ENCODE results near the gene IQSEC1. TPM values are rescaled to one million over a fixed set of nuclear protein-coding genes. Genes with fewer than 3 reads are reported as not detected.

Gene IQSEC1
- total and polyA plus RNA-seq, 9 of the 15 experiments (the other 6 are each of a cell fraction or from before 2014, with no cell fraction given), result 0.56 to 39.0 (median 6.8) TPM

DNA sequence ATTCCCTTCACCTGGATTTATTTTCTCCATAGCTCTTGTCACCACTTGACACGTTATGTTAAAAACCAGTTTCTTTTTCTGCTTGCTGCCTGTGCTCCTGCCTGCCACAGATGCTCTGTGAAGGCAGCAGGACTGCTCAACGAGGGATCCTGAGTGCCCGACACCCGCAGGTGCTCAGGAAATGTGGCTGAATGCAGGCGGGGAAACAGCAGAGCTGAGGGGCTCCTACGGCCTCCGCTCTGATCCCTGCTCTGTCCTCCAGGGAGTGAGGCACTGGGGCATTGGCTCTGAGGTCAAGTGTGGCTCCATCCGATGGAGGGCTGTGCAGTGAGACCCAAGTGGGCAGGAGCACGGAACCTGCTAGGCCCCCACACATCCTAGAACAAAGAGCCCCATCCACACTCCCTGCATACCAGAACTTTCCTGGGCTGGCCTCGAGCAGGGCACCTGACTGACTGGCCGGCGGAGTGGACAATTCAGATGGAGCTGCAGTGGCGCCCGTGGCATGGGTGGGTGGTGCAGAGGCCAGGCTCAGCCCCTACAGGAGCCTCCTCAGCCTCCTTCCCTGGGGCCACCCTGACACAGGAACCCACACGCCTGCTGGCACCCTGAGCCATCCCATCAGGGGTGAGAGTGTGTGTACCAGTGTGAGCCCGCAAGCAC lies 27.9 kb downstream of the IQSEC1 start:
- no peak for TF ChIP-seq SRSF7 (optimal IDR thresholded peaks at IDR 0.05; ENCODE audit: low read depth, low read length)
- FAIRE-seq (no peak), ATAC-seq (no peak), DNase-seq (ENCODE audit: extremely low read depth in 1 of 4, low spot score in 3 of 4) (no peak)
- ChIA-PET CTCF (ENCODE audit: low intra/inter-chr PET ratio) (interaction anchor here (0.6 kb wide), 1 partner anchor 169 kb away, joined by 3 read pairs; no protein-coding TSS in a partner anchor), POLR2A (no interaction called here)
- Histone ChIP-seq H3K4me2 (ENCODE audit: insufficient read depth, low read length) (no peak overlapping the region), H4K20me1 (replicated peaks; ENCODE audit: control insufficient read depth, insufficient read depth, low read length) (peaks cover 6% of the 10 kb centered on the region; the same call in 1 of the 2 replicates), H3K27me3 (ENCODE audit: control insufficient read depth in 2 of 2, insufficient read depth in 2 of 2, low read length in 2 of 2) (peaks cover 54 to 96% of the 10 kb centered on the region in 2 experiments), H3K27ac (ENCODE audit: extremely low read depth, low read depth, low read length) (no peak overlapping the region), H3K79me2 (ENCODE audit: control insufficient read depth, insufficient read depth, low read length) (no peaks in the 10 kb centered on the region), H3K9me3 (replicated peaks; ENCODE audit: control insufficient read depth, insufficient read depth, low read depth, low read length) (no peaks in the 10 kb centered on the region; the same call in 1 of the 2 replicates), H3K36me3 (ENCODE audit: control insufficient read depth, insufficient read depth, low read length) (no peaks in the 10 kb centered on the region), H3K4me1 (replicated peaks in 1 of 2; ENCODE audit: control insufficient read depth in 2 of 2, insufficient read depth in 2 of 2, low read length in 2 of 2) (peaks cover 4 to 45% of the 10 kb centered on the region in 2 experiments; a peak in 4 of 5 replicates), H3K9ac (ENCODE audit: insufficient read depth in 1 of 2, low read depth in 2 of 2, low read length in 2 of 2) (0 out of 4 replicates have a peak overlapping the region, but pooled peaks of 1 of the 2 experiments have one; percentile 17), H3K4me3 (no peak overlapping the region), H3K9me1 (ENCODE audit: control insufficient read depth, insufficient read depth, low read length) (no peaks in the 10 kb centered on the region), H2AFZ (ENCODE audit: low read depth, low read length) (no peak overlapping the region)
- WGBS (ENCODE audit: insufficient coverage, low coverage, missing lambda C conversion rate), result 3% methylated on average over 14 of the region's 16 CpGs
- no TSS peak for BruUV-seq (replicated peaks)
- in situ Hi-C loops (cut with MboI) (no loop called here), intact Hi-C loops (cut with micrococcal nuclease) (no loop called here)

DNA sequence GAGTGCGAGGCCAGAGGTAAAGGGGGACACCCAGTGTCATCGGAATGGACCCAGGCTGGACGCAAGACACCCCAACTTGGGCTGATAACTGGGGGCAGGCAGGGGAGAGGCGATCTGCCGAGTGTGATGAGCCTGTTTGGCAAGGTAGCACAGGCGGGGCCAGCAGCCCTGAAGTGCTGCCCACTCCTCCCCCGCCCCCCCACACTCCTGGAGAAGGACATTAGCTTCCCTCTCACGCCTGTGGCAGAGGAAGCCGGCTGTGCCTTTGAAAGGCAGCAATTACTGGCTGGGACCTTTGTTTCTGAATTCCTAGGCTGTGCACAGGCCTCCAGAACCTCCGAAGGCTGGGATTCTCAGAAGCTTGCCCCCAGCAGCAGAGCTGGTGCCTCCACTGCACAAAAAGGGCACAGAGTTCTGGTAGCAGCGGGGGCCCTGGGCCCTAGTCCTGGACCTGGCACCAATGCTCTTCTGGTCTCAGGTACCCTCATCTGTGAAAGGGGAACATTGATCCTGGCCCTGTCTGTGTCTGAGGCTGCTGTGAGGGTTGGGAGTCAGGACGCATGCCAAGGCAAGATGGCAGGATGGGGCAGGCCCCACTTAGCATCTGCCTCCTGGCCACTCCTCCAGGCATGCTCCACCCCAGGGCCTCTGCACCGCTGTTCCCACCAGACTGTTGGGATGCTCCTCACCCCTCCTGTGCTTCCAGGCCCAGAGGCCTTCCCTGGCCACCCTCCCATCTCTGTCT lies 28.6 kb downstream of the IQSEC1 start:
- peak overlapping the region in 1 of 2 experiments; percentile 26; a peak in 1 of 4 replicates for H3K9ac ChIP-seq (ENCODE audit: insufficient read depth in 1 of 2, low read depth in 2 of 2, low read length in 2 of 2)
- DNase-seq (ENCODE audit: extremely low read depth in 1 of 4, low spot score in 3 of 4), result no peak
- no TSS peak for BruUV-seq (replicated peaks)
- H3K4me1 ChIP-seq (replicated peaks in 1 of 2; ENCODE audit: control insufficient read depth in 2 of 2, insufficient read depth in 2 of 2, low read length in 2 of 2), result peaks cover 6 to 49% of the 10 kb centered on the region in 2 experiments; a peak in 4 of 5 replicates
- H3K36me3 ChIP-seq (ENCODE audit: control insufficient read depth, insufficient read depth, low read length), result no peaks in the 10 kb centered on the region
- H3K4me2 ChIP-seq (ENCODE audit: insufficient read depth, low read length), result no peak overlapping the region
- H2AFZ ChIP-seq (ENCODE audit: low read depth, low read length), result no peak overlapping the region
- in situ Hi-C loops (cut with MboI) (no loop called here), intact Hi-C loops (cut with micrococcal nuclease) (no loop called here)
- H3K27me3 ChIP-seq (ENCODE audit: control insufficient read depth in 2 of 2, insufficient read depth in 2 of 2, low read length in 2 of 2), result peaks cover 56 to 95% of the 10 kb centered on the region in 2 experiments
- H3K79me2 ChIP-seq (ENCODE audit: control insufficient read depth, insufficient read depth, low read length), result no peaks in the 10 kb centered on the region
- 6% methylated on average over 13 of the region's 13 CpGs for whole genome bisulfite sequencing (ENCODE audit: insufficient coverage, low coverage, missing lambda C conversion rate)
- ATAC-seq, result no peak
- H3K27ac ChIP-seq (ENCODE audit: extremely low read depth, low read depth, low read length), result no peak overlapping the region
- peaks cover 6% of the 10 kb centered on the region; the same call in 1 of the 2 replicates for H4K20me1 ChIP-seq (replicated peaks; ENCODE audit: control insufficient read depth, insufficient read depth, low read length)
- H3K4me3 ChIP-seq, result no peak overlapping the region
- no peaks in the 10 kb centered on the region; the same call in 1 of the 2 replicates for H3K9me3 ChIP-seq (replicated peaks; ENCODE audit: control insufficient read depth, insufficient read depth, low read depth, low read length)
- H3K9me1 ChIP-seq (ENCODE audit: control insufficient read depth, insufficient read depth, low read length), result no peaks in the 10 kb centered on the region
- ChIA-PET CTCF (ENCODE audit: low intra/inter-chr PET ratio) (no interaction called here), POLR2A (interaction anchor here (0.6 kb wide), 2 partner anchors 10 to 31 kb away, joined by 3 to 4 read pairs; no protein-coding TSS in a partner anchor)
- no peak for FAIRE-seq
- no peak for TF ChIP-seq MCM2 (IDR thresholded peaks at IDR 0.05; ENCODE audit: low read depth)
- no peak for TF ChIP-seq ZNF79 (CRISPR knock-in tag; IDR thresholded peaks at IDR 0.05; ENCODE audit: low read depth)
- TF ChIP-seq, protein P1, sequence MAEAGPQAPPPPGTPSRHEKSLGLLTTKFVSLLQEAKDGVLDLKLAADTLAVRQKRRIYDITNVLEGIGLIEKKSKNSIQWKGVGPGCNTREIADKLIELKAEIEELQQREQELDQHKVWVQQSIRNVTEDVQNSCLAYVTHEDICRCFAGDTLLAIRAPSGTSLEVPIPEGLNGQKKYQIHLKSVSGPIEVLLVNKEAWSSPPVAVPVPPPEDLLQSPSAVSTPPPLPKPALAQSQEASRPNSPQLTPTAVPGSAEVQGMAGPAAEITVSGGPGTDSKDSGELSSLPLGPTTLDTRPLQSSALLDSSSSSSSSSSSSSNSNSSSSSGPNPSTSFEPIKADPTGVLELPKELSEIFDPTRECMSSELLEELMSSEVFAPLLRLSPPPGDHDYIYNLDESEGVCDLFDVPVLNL (CRISPR knock-in tag; IDR thresholded peaks at IDR 0.05; ENCODE audit: low read depth), result no peak
- TF ChIP-seq, protein P2, sequence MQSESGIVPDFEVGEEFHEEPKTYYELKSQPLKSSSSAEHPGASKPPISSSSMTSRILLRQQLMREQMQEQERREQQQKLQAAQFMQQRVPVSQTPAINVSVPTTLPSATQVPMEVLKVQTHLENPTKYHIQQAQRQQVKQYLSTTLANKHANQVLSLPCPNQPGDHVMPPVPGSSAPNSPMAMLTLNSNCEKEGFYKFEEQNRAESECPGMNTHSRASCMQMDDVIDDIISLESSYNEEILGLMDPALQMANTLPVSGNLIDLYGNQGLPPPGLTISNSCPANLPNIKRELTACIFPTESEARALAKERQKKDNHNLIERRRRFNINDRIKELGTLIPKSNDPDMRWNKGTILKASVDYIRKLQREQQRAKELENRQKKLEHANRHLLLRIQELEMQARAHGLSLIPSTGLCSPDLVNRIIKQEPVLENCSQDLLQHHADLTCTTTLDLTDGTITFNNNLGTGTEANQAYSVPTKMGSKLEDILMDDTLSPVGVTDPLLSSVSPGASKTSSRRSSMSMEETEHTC (IDR thresholded peaks at IDR 0.05), result no peak
- TF ChIP-seq ESRRB (CRISPR knock-in tag; IDR thresholded peaks at IDR 0.05; ENCODE audit: borderline replicate concordance), result no peak
- TF ChIP-seq, protein P3, sequence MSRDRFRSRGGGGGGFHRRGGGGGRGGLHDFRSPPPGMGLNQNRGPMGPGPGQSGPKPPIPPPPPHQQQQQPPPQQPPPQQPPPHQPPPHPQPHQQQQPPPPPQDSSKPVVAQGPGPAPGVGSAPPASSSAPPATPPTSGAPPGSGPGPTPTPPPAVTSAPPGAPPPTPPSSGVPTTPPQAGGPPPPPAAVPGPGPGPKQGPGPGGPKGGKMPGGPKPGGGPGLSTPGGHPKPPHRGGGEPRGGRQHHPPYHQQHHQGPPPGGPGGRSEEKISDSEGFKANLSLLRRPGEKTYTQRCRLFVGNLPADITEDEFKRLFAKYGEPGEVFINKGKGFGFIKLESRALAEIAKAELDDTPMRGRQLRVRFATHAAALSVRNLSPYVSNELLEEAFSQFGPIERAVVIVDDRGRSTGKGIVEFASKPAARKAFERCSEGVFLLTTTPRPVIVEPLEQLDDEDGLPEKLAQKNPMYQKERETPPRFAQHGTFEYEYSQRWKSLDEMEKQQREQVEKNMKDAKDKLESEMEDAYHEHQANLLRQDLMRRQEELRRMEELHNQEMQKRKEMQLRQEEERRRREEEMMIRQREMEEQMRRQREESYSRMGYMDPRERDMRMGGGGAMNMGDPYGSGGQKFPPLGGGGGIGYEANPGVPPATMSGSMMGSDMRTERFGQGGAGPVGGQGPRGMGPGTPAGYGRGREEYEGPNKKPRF (IDR thresholded peaks at IDR 0.05; ENCODE audit: low read depth, low read length), result no peak
